ENCODE results near the gene FAM135A.
"Not testable (repeated sequence)": the region's sequence is repeated elsewhere in the genome, so short reads cannot be mapped to it uniquely, and the experiment has no call there.

FAM135A gene

GRCh38 chr6:70547905-70548304 lies 134.6 kb downstream of the FAM135A start:
- DNase-seq (ENCODE audit: low read depth) = no peak

GRCh38 chr6:70549327-70549726 lies 136.0 kb downstream of the FAM135A start:
- DNase-seq (ENCODE audit: low read depth) = no peak

- DNase-seq (ENCODE audit: low read depth) = no peak
Measured at GRCh38 chr6:70551566-70551965, 138.3 kb downstream of the FAM135A start.

- DNase-seq (ENCODE audit: low read depth) = not testable (repeated sequence)
Measured at GRCh38 chr6:70552286-70552940, 139.1 kb downstream of the FAM135A start.

- no peak for DNase-seq (ENCODE audit: low read depth)
Measured at GRCh38 chr6:70552974-70553373, 139.7 kb downstream of the FAM135A start.

GRCh38 chr6:70557998-70558397 lies 144.7 kb downstream of the FAM135A start:
- DNase-seq (ENCODE audit: low read depth) = no peak

GRCh38 chr6:70562401-70562800 lies 149.1 kb downstream of the FAM135A start:
- not testable (repeated sequence) for DNase-seq (ENCODE audit: low read depth)

GRCh38 chr6:70563530-70563929 lies 150.2 kb downstream of the FAM135A start:
- DNase-seq (ENCODE audit: low read depth) = no peak

GRCh38 chr6:70566751-70567382 lies 153.6 kb downstream of the FAM135A start, which contains the start of gene SDHAF4:
Gene SDHAF4 (plus strand): TSS chr6:70566930. CDS start chr6:70566941, 11 bp downstream.
- DNase-seq (ENCODE audit: low read depth) = peak; percentile 90

- DNase-seq (ENCODE audit: low read depth) = no peak
Measured at GRCh38 chr6:70574643-70575042, 161.3 kb downstream of the FAM135A start.

- no peak for DNase-seq (ENCODE audit: low read depth)
Measured at GRCh38 chr6:70575899-70576495, 162.7 kb downstream of the FAM135A start.

- DNase-seq (ENCODE audit: low read depth) = no peak
Measured at GRCh38 chr6:70586114-70586513, 172.8 kb downstream of the FAM135A start.

- no peak for DNase-seq (ENCODE audit: low read depth)
Measured at GRCh38 chr6:70590400-70590799, 177.1 kb downstream of the FAM135A start.

- no peak for DNase-seq (ENCODE audit: low read depth)
Measured at GRCh38 chr6:70592391-70593117, 179.2 kb downstream of the FAM135A start.

GRCh38 chr6:70593118-70593486 lies 179.8 kb downstream of the FAM135A start:
- no peak for DNase-seq (ENCODE audit: low read depth)

- no peak for DNase-seq (ENCODE audit: low read depth)
Measured at GRCh38 chr6:70599187-70599586, 185.9 kb downstream of the FAM135A start.

GRCh38 chr6:70601014-70601413 lies 187.7 kb downstream of the FAM135A start:
- DNase-seq (ENCODE audit: low read depth) = no peak

GRCh38 chr6:70604254-70604653 lies 190.9 kb downstream of the FAM135A start:
- DNase-seq (ENCODE audit: low read depth) = no peak

- not testable (repeated sequence) for DNase-seq (ENCODE audit: low read depth)
Measured at GRCh38 chr6:70607371-70607770, 194.1 kb downstream of the FAM135A start.

GRCh38 chr6:70609181-70609580 lies 195.9 kb downstream of the FAM135A start:
- not testable (repeated sequence) for DNase-seq (ENCODE audit: low read depth)
